Trophoblast cell (in vitro differentiated cells and primary cell): ENCODE measurements around the gene RTL10.

Experiments
- DNase-seq, 2 donors: peaks; one replicate each; pipeline ENCODE4 v3.0.0-alpha.2; 2016
- H2AFZ ChIP-seq: 2 replicates; pipeline ENCODE4 v1.6.1; 2013; ENCODE audit warnings: low read length, moderate library complexity, mild to moderate bottlenecking; ENCODE audit not compliant: insufficient read depth, poor library complexity
- H2AK5ac ChIP-seq: 2 replicates; pipeline ENCODE4 v1.6.1; 2013; ENCODE audit warnings: mild to moderate bottlenecking, low read length
- H2BK120ac ChIP-seq: 2 replicates; pipeline ENCODE4 v1.6.1; 2013; ENCODE audit warnings: low read length, mild to moderate bottlenecking, moderate library complexity; ENCODE audit not compliant: insufficient read depth, poor library complexity
- H2BK12ac ChIP-seq: 2 replicates; pipeline ENCODE4 v1.6.1; 2013; ENCODE audit warnings: mild to moderate bottlenecking, low read length, moderate library complexity
- H2BK5ac ChIP-seq: 2 replicates; pipeline ENCODE4 v1.6.1; 2013; ENCODE audit warnings: low read length, low read depth, moderate library complexity, mild to moderate bottlenecking; ENCODE audit not compliant: poor library complexity
- H3K14ac ChIP-seq: 2 replicates; pipeline ENCODE4 v1.6.1; 2013; ENCODE audit warnings: mild to moderate bottlenecking, low read length
- H3K18ac ChIP-seq: 2 replicates; pipeline ENCODE4 v1.6.1; 2013; ENCODE audit warnings: mild to moderate bottlenecking, low read length
- H3K23ac ChIP-seq: 2 replicates; pipeline ENCODE4 v1.6.1; 2013; ENCODE audit warnings: low read length
- H3K27ac ChIP-seq: 2 replicates; pipeline ENCODE4 v1.5.1; 2013; ENCODE audit warnings: low read depth, mild to moderate bottlenecking, inconsistent platforms, low read length, moderate library complexity
- H3K27me3 ChIP-seq: 2 replicates; pipeline ENCODE4 v1.6.1; 2013; ENCODE audit warnings: inconsistent platforms, mild to moderate bottlenecking, low read length, moderate library complexity; ENCODE audit not compliant: insufficient read depth
- H3K36me3 ChIP-seq, 2 experiments: 1 replicate in 1 of 2; 2 replicates in 1 of 2; pipeline ENCODE4 v1.6.1; 2013; ENCODE audit warnings: low read length in 2 of 2, mild to moderate bottlenecking in 2 of 2, moderate library complexity in 1 of 2; ENCODE audit not compliant: insufficient read depth in 2 of 2, control insufficient read depth in 1 of 2
- H3K4ac ChIP-seq: 2 replicates; pipeline ENCODE4 v1.6.1; 2013; ENCODE audit warnings: low read depth, mild to moderate bottlenecking, low read length, moderate library complexity
- H3K4me1 ChIP-seq, 2 experiments: 1 replicate in 1 of 2; 2 replicates in 1 of 2; pipeline ENCODE4 v1.6.1; 2013; ENCODE audit warnings: low read length in 2 of 2, mild to moderate bottlenecking in 2 of 2, moderate library complexity in 1 of 2; ENCODE audit not compliant: insufficient read depth in 2 of 2, control insufficient read depth in 1 of 2
- H3K4me2 ChIP-seq: 2 replicates; pipeline ENCODE4 v1.6.1; 2013; ENCODE audit warnings: inconsistent platforms, mild to moderate bottlenecking, low read length, moderate library complexity
- H3K4me3 ChIP-seq: 2 replicates; pipeline ENCODE4 v1.5.1; 2013; ENCODE audit warnings: mild to moderate bottlenecking, low read depth, low read length, inconsistent platforms
- H3K79me1 ChIP-seq: one replicate; pipeline ENCODE4 v1.6.1; 2013; ENCODE audit warnings: low read length
- H3K79me2 ChIP-seq: 2 replicates; pipeline ENCODE4 v1.6.1; 2013; ENCODE audit warnings: low read length, mild to moderate bottlenecking; ENCODE audit not compliant: control insufficient read depth, insufficient read depth, poor library complexity
- H3K9ac ChIP-seq: 2 replicates; pipeline ENCODE4 v1.6.1; 2013; ENCODE audit warnings: mild to moderate bottlenecking, low read length
- H3K9me3 ChIP-seq: 2 replicates; pipeline ENCODE4 v1.6.1; 2013; ENCODE audit warnings: low read depth, mild to moderate bottlenecking, control low read depth, inconsistent platforms, low read length; ENCODE audit not compliant: insufficient read depth
- H4K12ac ChIP-seq: 2 replicates; pipeline ENCODE4 v1.6.1; 2013; ENCODE audit warnings: low read depth, mild to moderate bottlenecking, low read length, moderate library complexity
- H4K8ac ChIP-seq: 2 replicates; pipeline ENCODE4 v1.6.1; 2013; ENCODE audit warnings: low read depth, mild to moderate bottlenecking, low read length, moderate library complexity
- H4K91ac ChIP-seq: one replicate; pipeline ENCODE4 v1.6.1; 2013; ENCODE audit warnings: low read depth, mild to moderate bottlenecking, low read length, moderate library complexity
- WGBS: extraction: QIAGEN DNeasy Blood & Tissue Kit; methylation state at CpG from one replicate; pipeline ENCODE4 v1.1.7; 2013; ENCODE audit warnings: missing lambda C conversion rate; ENCODE audit not compliant: insufficient read length, insufficient coverage; ENCODE audit errors: extremely low coverage; 5-methylcytosine and 5-hydroxymethylcytosine counted together

The RTL10 gene

GRCh38 chr22:19886605-19887255 lies 32.1 kb upstream of the RTL10 start:
- Histone ChIP-seq H3K14ac (peak overlapping the region; percentile 21), H2AFZ (no peak overlapping the region), H3K79me2 (peaks cover 18% of the 10 kb centered on the region), H4K8ac (no peak overlapping the region), H2BK120ac (no peak overlapping the region), H3K27me3 (no peaks in the 10 kb centered on the region), H3K23ac (no peak overlapping the region), H3K4me3 (no peak overlapping the region), H3K9me3 (no peaks in the 10 kb centered on the region), H4K12ac (no peak overlapping the region), H2BK12ac (peak overlapping the region; percentile 74), H2AK5ac (peak overlapping the region; percentile 21), H2BK5ac (no peak overlapping the region), H3K4ac (no peak overlapping the region), H4K91ac (peak overlapping the region; percentile 58), H3K79me1 (peaks cover 65% of the 10 kb centered on the region), H3K27ac (no peak overlapping the region), H3K4me2 (no peak overlapping the region), H3K18ac (no peak overlapping the region), H3K36me3 (no peaks in the 10 kb centered on the region), H3K9ac (no peak overlapping the region), H3K4me1 (peaks cover 40 to 51% of the 10 kb centered on the region in 2 experiments)
- peak in 1 of 2 donors; percentile 69 for DNase-seq
- WGBS = no CpG with 5 or more reads among the region's 12 CpGs

DNA sequence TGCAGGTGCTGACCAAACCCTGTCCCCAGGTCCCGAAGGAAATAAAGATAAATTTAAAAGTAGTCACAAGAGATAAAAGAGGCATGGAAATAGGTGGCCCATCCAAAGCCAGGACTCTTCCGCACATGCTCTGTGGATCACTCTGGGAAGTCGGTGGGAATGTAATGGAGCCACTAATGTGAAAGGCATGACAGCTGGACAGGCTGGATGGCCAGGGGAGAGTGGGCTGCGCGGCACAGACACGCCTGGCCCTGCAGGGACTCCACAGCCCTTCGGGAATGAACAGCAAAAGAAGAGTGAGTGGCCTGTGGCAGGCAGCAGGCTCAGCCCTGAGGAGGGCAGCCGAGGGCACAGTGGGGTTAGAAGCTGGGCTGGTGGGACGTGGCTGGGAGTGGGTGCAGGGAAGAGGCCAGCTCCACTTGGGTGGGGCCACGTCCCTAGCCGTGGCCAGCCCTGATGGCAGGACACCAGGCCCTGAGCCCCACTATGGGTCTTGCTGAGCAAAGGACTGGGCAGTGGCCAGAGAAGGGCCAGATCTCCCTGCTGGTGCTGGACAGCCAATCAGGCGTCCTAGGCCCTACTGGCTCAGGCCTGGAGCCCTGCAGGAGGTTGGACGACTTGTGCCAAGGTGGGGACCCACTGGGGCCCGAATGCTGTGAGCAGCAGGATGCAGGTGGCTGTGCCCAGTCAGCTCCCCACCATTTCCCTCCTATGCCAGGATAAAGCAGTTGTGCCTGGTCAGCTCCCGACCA lies 31.3 kb upstream of the RTL10 start:
- WGBS = no CpG with 5 or more reads among the region's 15 CpGs
- H3K4ac ChIP-seq = no peak overlapping the region
- H3K4me1 ChIP-seq = peaks cover 39 to 50% of the 10 kb centered on the region in 2 experiments

DNA sequence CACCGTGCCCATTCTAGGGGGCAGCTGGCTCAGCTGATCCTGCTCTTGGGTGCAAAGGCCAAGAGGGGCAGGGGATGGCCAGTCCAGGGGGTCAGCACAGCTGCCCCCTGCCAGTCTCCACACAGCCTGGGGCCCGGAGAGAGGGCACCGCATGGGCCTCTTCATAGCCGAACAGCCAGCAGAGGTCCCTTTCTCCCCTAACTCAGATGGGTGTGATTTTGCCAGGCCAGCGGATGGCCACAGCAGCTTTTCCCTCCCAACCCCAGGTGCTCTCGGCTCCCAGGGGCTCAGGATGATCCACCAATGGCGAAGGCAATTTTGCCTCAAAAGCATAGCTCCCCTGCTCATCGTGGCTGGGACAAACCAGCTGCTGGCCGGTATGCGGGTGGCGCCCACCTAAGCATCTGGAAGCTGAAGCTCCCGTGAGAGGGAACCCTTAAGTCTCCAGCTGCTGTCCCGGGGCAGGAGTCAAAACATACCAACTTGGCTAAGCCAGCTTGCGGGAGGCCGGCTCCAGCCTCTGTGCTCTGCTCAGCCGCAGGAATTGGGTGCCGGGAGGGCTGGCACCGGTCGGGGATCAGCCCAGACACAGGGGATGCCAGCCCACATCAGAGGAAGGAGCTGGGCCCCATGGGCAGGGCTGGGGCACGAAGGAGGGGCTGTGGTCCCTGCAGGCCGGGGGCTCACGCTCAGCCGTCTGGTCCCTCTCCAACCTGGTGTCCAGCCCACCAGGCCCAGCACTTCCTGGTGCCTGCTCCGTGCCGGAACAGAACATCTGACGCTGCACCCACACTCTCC lies 30.5 kb upstream of the RTL10 start:
- no peak for DNase-seq
- no peak overlapping the region for H3K4ac ChIP-seq

More for the DNA sequence above, 31.3 kb upstream of the RTL10 start:
- Histone ChIP-seq H3K79me1 (peaks cover 63% of the 10 kb centered on the region), H2AFZ (no peak overlapping the region), H3K9ac (no peak overlapping the region), H3K23ac (no peak overlapping the region), H3K9me3 (no peaks in the 10 kb centered on the region), H2BK5ac (no peak overlapping the region), H2BK12ac (peak overlapping the region; percentile 81), H3K14ac (no peak overlapping the region), H3K27ac (no peak overlapping the region), H3K4me2 (no peak overlapping the region), H4K91ac (peak overlapping the region; percentile 77), H3K79me2 (peaks cover 17% of the 10 kb centered on the region), H3K4me3 (no peak overlapping the region), H3K36me3 (no peaks in the 10 kb centered on the region), H3K18ac (peak overlapping the region; percentile 5), H2BK120ac (peak overlapping the region; percentile 28), H3K27me3 (no peaks in the 10 kb centered on the region), H4K12ac (no peak overlapping the region), H2AK5ac (peak overlapping the region; percentile 21), H4K8ac (no peak overlapping the region)
- DNase-seq = peak; percentile 39 to 69

DNA sequence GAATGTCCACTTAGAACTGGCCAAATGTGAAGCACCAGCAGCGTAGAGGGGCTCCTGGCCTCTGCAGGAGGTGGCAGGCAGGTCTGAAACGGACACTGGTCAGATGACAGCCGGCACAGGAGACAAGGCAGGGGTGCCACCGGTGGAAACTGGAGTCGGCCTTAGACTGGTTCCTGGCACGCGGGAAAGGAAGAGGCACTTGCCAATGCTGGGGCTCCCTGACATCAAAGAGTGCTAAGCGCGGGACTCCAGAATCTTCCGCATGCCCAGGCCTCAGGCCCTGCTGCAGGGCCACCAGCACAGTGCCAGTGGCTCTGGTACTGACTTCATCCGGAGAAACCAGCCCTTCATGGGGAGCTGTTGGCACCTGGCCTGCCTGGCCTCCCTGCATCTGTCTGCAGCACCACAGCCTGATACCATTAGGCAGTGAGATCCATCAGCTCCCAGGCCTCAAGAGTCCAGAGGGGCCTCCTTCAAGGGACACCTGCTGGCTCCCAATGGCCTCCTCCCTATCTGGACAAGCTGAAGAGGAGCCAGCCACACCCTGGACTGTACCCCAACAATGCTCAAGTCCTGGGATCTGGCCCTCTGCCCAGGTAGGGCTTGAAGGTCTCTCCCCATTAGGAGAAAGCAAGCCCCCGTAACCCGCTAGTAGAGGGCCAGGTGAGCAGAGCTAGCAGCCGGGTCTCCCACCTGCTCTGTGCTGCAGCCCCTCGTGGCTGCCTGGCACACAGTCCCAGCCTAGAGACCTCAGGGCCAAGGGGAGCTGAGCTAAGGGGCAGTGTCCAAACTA lies 29.7 kb upstream of the RTL10 start:
- no peak overlapping the region for H3K4me3 ChIP-seq
- H4K12ac ChIP-seq = no peak overlapping the region
- H3K79me1 ChIP-seq = peaks cover 68% of the 10 kb centered on the region
- WGBS = no CpG with 5 or more reads among the region's 15 CpGs
- no peaks in the 10 kb centered on the region for H3K36me3 ChIP-seq
- H4K91ac ChIP-seq = peak overlapping the region; percentile 77
- peaks cover 1% of the 10 kb centered on the region for H3K9me3 ChIP-seq
- no peak overlapping the region for H2AFZ ChIP-seq
- no peak overlapping the region for H3K27ac ChIP-seq
- peak overlapping the region; percentile 85 for H2BK12ac ChIP-seq
- no peak overlapping the region for H2BK5ac ChIP-seq
- H3K4me1 ChIP-seq = peaks cover 47 to 57% of the 10 kb centered on the region in 2 experiments
- H3K4ac ChIP-seq = peak overlapping the region; percentile 1
- H3K9ac ChIP-seq = no peak overlapping the region
- no peak overlapping the region for H3K4me2 ChIP-seq
- H3K14ac ChIP-seq = peak overlapping the region; percentile 59
- H2BK120ac ChIP-seq = peak overlapping the region; percentile 48
- H3K18ac ChIP-seq = no peak overlapping the region
- H3K23ac ChIP-seq = no peak overlapping the region
- no peak overlapping the region for H4K8ac ChIP-seq
- H2AK5ac ChIP-seq = peak overlapping the region; percentile 65
- no peak for DNase-seq
- H3K79me2 ChIP-seq = peaks cover 24% of the 10 kb centered on the region
- no peaks in the 10 kb centered on the region for H3K27me3 ChIP-seq

More for the DNA sequence above, 30.5 kb upstream of the RTL10 start:
- H3K4me1 ChIP-seq = peaks cover 41 to 50% of the 10 kb centered on the region in 2 experiments
- peak overlapping the region; percentile 6 for H2AFZ ChIP-seq
- H3K14ac ChIP-seq = peak overlapping the region; percentile 59
- H4K91ac ChIP-seq = peak overlapping the region; percentile 77
- H3K18ac ChIP-seq = peak overlapping the region; percentile 34
- peaks cover 64% of the 10 kb centered on the region for H3K79me1 ChIP-seq
- peak overlapping the region; percentile 28 for H2BK120ac ChIP-seq
- no peak overlapping the region for H3K4me2 ChIP-seq
- H3K9me3 ChIP-seq = no peaks in the 10 kb centered on the region
- no peaks in the 10 kb centered on the region for H3K27me3 ChIP-seq
- peak overlapping the region; percentile 25 for H4K8ac ChIP-seq
- H2BK12ac ChIP-seq = peak overlapping the region; percentile 85
- H3K23ac ChIP-seq = no peak overlapping the region
- WGBS = no CpG with 5 or more reads among the region's 26 CpGs
- H3K27ac ChIP-seq = no peak overlapping the region
- peak overlapping the region; percentile 76 for H2AK5ac ChIP-seq
- H3K79me2 ChIP-seq = peaks cover 17% of the 10 kb centered on the region
- no peaks in the 10 kb centered on the region for H3K36me3 ChIP-seq
- H3K9ac ChIP-seq = no peak overlapping the region
- no peak overlapping the region for H3K4me3 ChIP-seq
- no peak overlapping the region for H2BK5ac ChIP-seq
- no peak overlapping the region for H4K12ac ChIP-seq
